AG04450 (cell line): ENCODE data around the gene TACC2. TPM values are rescaled to one million over a fixed set of nuclear protein-coding genes. Genes with fewer than 3 reads are reported as not detected.

ENCODE experiments used
- CTCF ChIA-PET: fragments of 300-600, 350-600 bp; formaldehyde crosslinking; extraction: SDS; loops from one replicate; lab custom pipeline; 2022; ENCODE audit warnings: antibody characterized with exemption, inconsistent platforms; lab: Charles Lee
- POLR2A ChIA-PET: fragments of 350-600 bp; formaldehyde crosslinking; extraction: SDS; loops from one replicate; lab custom pipeline; 2021; ENCODE audit warnings: antibody characterized with exemption, inconsistent platforms; lab: Yijun Ruan, JAX
- DNase-seq: peaks from one replicate; pipeline ENCODE4 v3.0.0-alpha.2; 2011; ENCODE audit warnings: low read depth, low spot score
- H3K27ac ChIP-seq: one replicate; pipeline ENCODE4 v1.5.1; 2012; ENCODE audit warnings: low read depth, low read length, control low read depth
- H3K27me3 ChIP-seq: one replicate; pipeline ENCODE4 v1.6.0; 2012; ENCODE audit warnings: low read length; ENCODE audit not compliant: control insufficient read depth, insufficient read depth
- H3K4me3 ChIP-seq: 2 replicates; pipeline ENCODE4 v1.5.1; 2011; ENCODE audit warnings: mild to moderate bottlenecking, low read depth, low read length, control low read depth
- H3K9me3 ChIP-seq: 2 replicates; pipeline ENCODE4 v1.5.1; 2012; ENCODE audit warnings: low read length; ENCODE audit not compliant: control insufficient read depth, insufficient read depth
- CTCF ChIP-seq: IDR thresholded peaks from 2 replicates; pipeline ENCODE4 v1.5.1; 2011; ENCODE audit warnings: low read depth, low read length, control low read depth, inconsistent platforms
- polyA plus RNA-seq: library from polyadenylated mRNA; depleted of rRNA; stranded (reverse); fragments of >200 nt; gene quantifications from 2 replicates; pipeline ENCODE4 v1.2.3, GENCODE V29; 2011

The TACC2 gene
- polyA plus RNA-seq, 1 experiment: 16.8 TPM

GRCh38 chr10:122287570-122287969 is 298.6 kb downstream of the TACC2 start:
- Histone ChIP-seq H3K27ac (no peak overlapping the region), H3K27me3 (no peaks in the 10 kb centered on the region), H3K9me3 (no peaks in the 10 kb centered on the region), H3K4me3 (no peak overlapping the region)
- DNase-seq: no peak
- POLR2A ChIA-PET: no interaction called here
- no peak for TF ChIP-seq CTCF
- CTCF ChIA-PET: interaction anchor here (1.0 to 5.3 kb wide), 5 partner anchors 8 to 277 kb away, joined by 4 to 18 read pairs (median 7); no protein-coding TSS in a partner anchor

- ChIA-PET POLR2A (no interaction called here), CTCF (interaction anchor here (1.0 to 5.3 kb wide), 6 partner anchors 8 to 277 kb away, joined by 4 to 18 read pairs (median 6); no protein-coding TSS in a partner anchor)
- H3K27me3 ChIP-seq: no peaks in the 10 kb centered on the region
- TF ChIP-seq CTCF: no peak
- H3K4me3 ChIP-seq: no peak overlapping the region
- DNase-seq: no peak
- H3K27ac ChIP-seq: no peak overlapping the region
- H3K9me3 ChIP-seq: no peaks in the 10 kb centered on the region
Measured at GRCh38 chr10:122288262-122288661, 299.3 kb downstream of the TACC2 start.

GRCh38 chr10:122288917-122289316 is 300.0 kb downstream of the TACC2 start:
- H3K9me3 ChIP-seq: no peaks in the 10 kb centered on the region
- H3K27ac ChIP-seq: no peak overlapping the region
- H3K27me3 ChIP-seq: no peaks in the 10 kb centered on the region
- POLR2A ChIA-PET: no interaction called here
- DNase-seq: no peak
- no peak for TF ChIP-seq CTCF
- CTCF ChIA-PET: interaction anchor here (1.0 to 5.3 kb wide), 5 partner anchors 8 to 276 kb away, joined by 4 to 18 read pairs (median 7); no protein-coding TSS in a partner anchor
- H3K4me3 ChIP-seq: no peak overlapping the region

GRCh38 chr10:122290334-122290733 is 301.4 kb downstream of the TACC2 start:
- peaks cover 4% of the 10 kb centered on the region for H3K27me3 ChIP-seq
- TF ChIP-seq CTCF: no peak
- H3K27ac ChIP-seq: no peak overlapping the region
- no peak overlapping the region for H3K4me3 ChIP-seq
- H3K9me3 ChIP-seq: no peaks in the 10 kb centered on the region
- DNase-seq: no peak
- ChIA-PET POLR2A (no interaction called here), CTCF (interaction anchor here (5.3 kb wide), 1 partner anchor 9 kb away, joined by 18 read pairs; no protein-coding TSS in a partner anchor)

- ChIA-PET POLR2A (no interaction called here), CTCF (interaction anchor here (0.6 kb wide), 1 partner anchor 148 kb away, joined by 3 read pairs; no protein-coding TSS in a partner anchor)
- H3K4me3 ChIP-seq: no peak overlapping the region
- H3K27me3 ChIP-seq: peaks cover 8% of the 10 kb centered on the region
- H3K27ac ChIP-seq: no peak overlapping the region
- no peak for TF ChIP-seq CTCF
- H3K9me3 ChIP-seq: no peaks in the 10 kb centered on the region
- no peak for DNase-seq
Measured at GRCh38 chr10:122290833-122291532, 302.0 kb downstream of the TACC2 start.
